WTC11 (cell line): ENCODE data around the gene ZC3H8. TPM values are rescaled to one million over a fixed set of nuclear protein-coding genes. Genes with fewer than 3 reads are reported as not detected.

Source experiments
- ATAC-seq: fragments of 200-7000 bp; cut with Tn5 transposase; 2 replicates; pipeline ENCODE4 v1.10.0; 2021; ENCODE audit warnings: mild to moderate bottlenecking, moderate library complexity
- CTCF ChIA-PET: fragments of 300-600 bp; sonication (Branson Sonifier 250); formaldehyde crosslinking; loops from one replicate; lab custom pipeline; 2021; ENCODE audit warnings: antibody characterized with exemption; lab: Charles Lee
- POLR2A ChIA-PET: fragments of 350-600 bp; sonication (Branson Sonifier 250); formaldehyde crosslinking; loops from one replicate; lab custom pipeline; 2021; ENCODE audit warnings: antibody characterized with exemption; lab: Charles Lee
- DNase-seq: peaks from one replicate; pipeline ENCODE4 v3.0.0; 2021; ENCODE audit warnings: low spot score
- H3K27ac Mint-ChIP-seq: 2 replicates; pipeline ENCODE4 v1.8.0; 2021; ENCODE audit warnings: mixed read lengths
- H3K27me3 Mint-ChIP-seq: 2 replicates; pipeline ENCODE4 v1.8.0; 2021; ENCODE audit warnings: low read depth, mild to moderate bottlenecking, moderate library complexity, mixed read lengths
- H3K36me3 Mint-ChIP-seq: 2 replicates; pipeline ENCODE4 v1.8.0; 2021; ENCODE audit warnings: mixed read lengths
- H3K4me1 Mint-ChIP-seq: 2 replicates; pipeline ENCODE4 v1.8.0; 2022; ENCODE audit warnings: mixed read lengths
- H3K4me3 Mint-ChIP-seq: 2 replicates; pipeline ENCODE4 v1.8.0; 2021; ENCODE audit warnings: mild to moderate bottlenecking, moderate library complexity, mixed read lengths
- H3K9me3 Mint-ChIP-seq: 2 replicates; pipeline ENCODE4 v1.8.0; 2021; ENCODE audit warnings: mixed read lengths
- ESRRA ChIP-seq: sonication (generic); formaldehyde crosslinking; IDR thresholded peaks from 2 replicates; pipeline ENCODE4 v1.8.1; 2022; ENCODE audit warnings: mild to moderate bottlenecking, missing genetic modification reagents, borderline replicate concordance
- FOXJ3 ChIP-seq: sonication (generic); formaldehyde crosslinking; IDR thresholded peaks from 2 replicates; pipeline ENCODE4 v1.9.0; 2021; ENCODE audit warnings: missing genetic modification reagents, mild to moderate bottlenecking, borderline replicate concordance
- GTF2I ChIP-seq: fragments of 250-450 bp; sonication (Bioruptor Pico); conservative IDR thresholded peaks from 2 replicates; pipeline ENCODE4 v1.4.0; 2021; ENCODE audit warnings: mild to moderate bottlenecking
- JAZF1 ChIP-seq: fragments of 250-450 bp; sonication (Bioruptor Pico); IDR thresholded peaks from 2 replicates; pipeline ENCODE4 v1.9.0; 2021; ENCODE audit warnings: moderate library complexity, mild to moderate bottlenecking, inconsistent platforms
- JUN ChIP-seq: sonication (generic); formaldehyde crosslinking; IDR thresholded peaks from 2 replicates; pipeline ENCODE4 v1.8.0; 2023; ENCODE audit warnings: mild to moderate bottlenecking, missing genetic modification reagents
- NFYB ChIP-seq: sonication (generic); formaldehyde crosslinking; conservative IDR thresholded peaks from 2 replicates; pipeline ENCODE4 v1.8.0; 2022; ENCODE audit warnings: low read depth, missing genetic modification reagents
- NR3C1 ChIP-seq: sonication (generic); formaldehyde crosslinking; conservative IDR thresholded peaks from 2 replicates; pipeline ENCODE4 v1.8.1; 2023; ENCODE audit warnings: low read depth, mild to moderate bottlenecking, missing genetic modification reagents
- SP1 ChIP-seq: sonication (generic); formaldehyde crosslinking; conservative IDR thresholded peaks from 2 replicates; pipeline ENCODE4 v1.8.1; 2022; ENCODE audit warnings: missing genetic modification reagents
- ZNF671 ChIP-seq: fragments of 250-450 bp; sonication (Bioruptor Pico); IDR thresholded peaks from 2 replicates; pipeline ENCODE4 v1.8.0; 2021; ENCODE audit warnings: mild to moderate bottlenecking
- total RNA-seq: library from RNA; stranded (reverse); gene quantifications from 3 replicates; pipeline ENCODE4 v1.2.3, GENCODE V29; 2021
- TF ChIP-seq, protein P1 (sequence below): sonication (generic); formaldehyde crosslinking; IDR thresholded peaks from 2 replicates; pipeline ENCODE4 v1.8.1; 2023; ENCODE audit warnings: mild to moderate bottlenecking, moderate library complexity, missing genetic modification reagents
- TF ChIP-seq, protein P2 (sequence below): sonication (generic); formaldehyde crosslinking; IDR thresholded peaks from 2 replicates; pipeline ENCODE4 v1.8.1; 2022; ENCODE audit warnings: low read depth, missing genetic modification reagents, borderline replicate concordance
- TF ChIP-seq, protein P3 (sequence below): fragments of 250-450 bp; sonication (Bioruptor Pico); IDR thresholded peaks from 2 replicates; pipeline ENCODE4 v1.9.0; 2021; ENCODE audit warnings: mild to moderate bottlenecking
- TF ChIP-seq, protein P4 (sequence below): fragments of 250-450 bp; sonication (Bioruptor Pico); IDR thresholded peaks from 2 replicates; pipeline ENCODE4 v1.8.0; 2021; ENCODE audit warnings: mild to moderate bottlenecking
- TF ChIP-seq, protein P5 (sequence below): sonication (generic); formaldehyde crosslinking; IDR thresholded peaks from 2 replicates; pipeline ENCODE4 v1.8.1; 2022; ENCODE audit warnings: mild to moderate bottlenecking, missing genetic modification reagents, moderate library complexity, borderline replicate concordance
- TF ChIP-seq, protein P6 (sequence below): sonication (generic); formaldehyde crosslinking; conservative IDR thresholded peaks from 2 replicates; pipeline ENCODE4 v1.8.1; 2022; ENCODE audit warnings: mild to moderate bottlenecking, missing genetic modification reagents
- TF ChIP-seq, protein P7 (sequence below): fragments of 250-450 bp; sonication (Bioruptor Pico); IDR thresholded peaks from 2 replicates; pipeline ENCODE4 v1.9.0; 2021; ENCODE audit warnings: mild to moderate bottlenecking
- TF ChIP-seq, protein P8 (sequence below): sonication (generic); formaldehyde crosslinking; IDR thresholded peaks from 2 replicates; pipeline ENCODE4 v1.8.0; 2022; ENCODE audit warnings: mild to moderate bottlenecking, missing genetic modification reagents
- TF ChIP-seq, protein P9 (sequence below): fragments of 250-450 bp; sonication (Bioruptor Pico); IDR thresholded peaks from 2 replicates; pipeline ENCODE4 v1.9.0; 2021; ENCODE audit warnings: moderate library complexity, mild to moderate bottlenecking, inconsistent platforms, borderline replicate concordance
- TF ChIP-seq, protein P10 (sequence below): sonication (generic); formaldehyde crosslinking; IDR thresholded peaks from 2 replicates; pipeline ENCODE4 v1.8.0; 2022; ENCODE audit warnings: missing genetic modification reagents

ZC3H8 gene
- total RNA-seq, 1 experiment from 2014 or later: 5.7 TPM

DNA sequence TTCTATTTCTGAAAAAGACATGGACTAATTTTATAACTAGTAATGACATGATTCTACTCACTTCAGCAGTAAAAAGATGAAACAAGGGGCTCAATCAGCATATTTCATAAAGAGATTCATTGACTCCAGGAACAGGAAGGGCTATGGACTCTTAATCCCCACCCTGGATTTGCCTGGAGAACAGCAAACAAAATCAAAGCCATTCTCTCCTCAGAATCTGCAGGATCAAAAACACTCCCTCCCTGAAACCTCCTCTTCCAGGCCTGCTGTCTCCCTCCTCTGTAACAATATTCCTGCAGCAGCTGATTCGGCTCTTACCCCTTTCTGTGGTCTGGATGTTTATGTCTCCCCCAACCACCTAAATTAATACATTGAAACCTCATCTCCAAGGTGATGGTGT, 57.0 kb downstream of the ZC3H8 start (continued):
- TF ChIP-seq, protein P1, sequence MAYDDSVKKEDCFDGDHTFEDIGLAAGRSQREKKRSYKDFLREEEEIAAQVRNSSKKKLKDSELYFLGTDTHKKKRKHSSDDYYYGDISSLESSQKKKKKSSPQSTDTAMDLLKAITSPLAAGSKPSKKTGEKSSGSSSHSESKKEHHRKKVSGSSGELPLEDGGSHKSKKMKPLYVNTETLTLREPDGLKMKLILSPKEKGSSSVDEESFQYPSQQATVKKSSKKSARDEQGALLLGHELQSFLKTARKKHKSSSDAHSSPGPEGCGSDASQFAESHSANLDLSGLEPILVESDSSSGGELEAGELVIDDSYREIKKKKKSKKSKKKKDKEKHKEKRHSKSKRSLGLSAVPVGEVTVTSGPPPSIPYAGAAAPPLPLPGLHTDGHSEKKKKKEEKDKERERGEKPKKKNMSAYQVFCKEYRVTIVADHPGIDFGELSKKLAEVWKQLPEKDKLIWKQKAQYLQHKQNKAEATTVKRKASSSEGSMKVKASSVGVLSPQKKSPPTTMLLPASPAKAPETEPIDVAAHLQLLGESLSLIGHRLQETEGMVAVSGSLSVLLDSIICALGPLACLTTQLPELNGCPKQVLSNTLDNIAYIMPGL (CRISPR knock-in tag): no peak
- TF ChIP-seq NFYB (CRISPR knock-in tag) (no peak), ZNF671 (CRISPR knock-in tag) (no peak), JAZF1 (CRISPR knock-in tag) (no peak), GTF2I (CRISPR knock-in tag) (no peak), JUN (no peak), SP1 (CRISPR knock-in tag) (no peak)
- TF ChIP-seq, protein P2, sequence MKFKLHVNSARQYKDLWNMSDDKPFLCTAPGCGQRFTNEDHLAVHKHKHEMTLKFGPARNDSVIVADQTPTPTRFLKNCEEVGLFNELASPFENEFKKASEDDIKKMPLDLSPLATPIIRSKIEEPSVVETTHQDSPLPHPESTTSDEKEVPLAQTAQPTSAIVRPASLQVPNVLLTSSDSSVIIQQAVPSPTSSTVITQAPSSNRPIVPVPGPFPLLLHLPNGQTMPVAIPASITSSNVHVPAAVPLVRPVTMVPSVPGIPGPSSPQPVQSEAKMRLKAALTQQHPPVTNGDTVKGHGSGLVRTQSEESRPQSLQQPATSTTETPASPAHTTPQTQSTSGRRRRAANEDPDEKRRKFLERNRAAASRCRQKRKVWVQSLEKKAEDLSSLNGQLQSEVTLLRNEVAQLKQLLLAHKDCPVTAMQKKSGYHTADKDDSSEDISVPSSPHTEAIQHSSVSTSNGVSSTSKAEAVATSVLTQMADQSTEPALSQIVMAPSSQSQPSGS (CRISPR knock-in tag): no peak
- TF ChIP-seq, protein P3, sequence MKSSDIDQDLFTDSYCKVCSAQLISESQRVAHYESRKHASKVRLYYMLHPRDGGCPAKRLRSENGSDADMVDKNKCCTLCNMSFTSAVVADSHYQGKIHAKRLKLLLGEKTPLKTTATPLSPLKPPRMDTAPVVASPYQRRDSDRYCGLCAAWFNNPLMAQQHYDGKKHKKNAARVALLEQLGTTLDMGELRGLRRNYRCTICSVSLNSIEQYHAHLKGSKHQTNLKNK (CRISPR knock-in tag): no peak
- TF ChIP-seq, protein P4, sequence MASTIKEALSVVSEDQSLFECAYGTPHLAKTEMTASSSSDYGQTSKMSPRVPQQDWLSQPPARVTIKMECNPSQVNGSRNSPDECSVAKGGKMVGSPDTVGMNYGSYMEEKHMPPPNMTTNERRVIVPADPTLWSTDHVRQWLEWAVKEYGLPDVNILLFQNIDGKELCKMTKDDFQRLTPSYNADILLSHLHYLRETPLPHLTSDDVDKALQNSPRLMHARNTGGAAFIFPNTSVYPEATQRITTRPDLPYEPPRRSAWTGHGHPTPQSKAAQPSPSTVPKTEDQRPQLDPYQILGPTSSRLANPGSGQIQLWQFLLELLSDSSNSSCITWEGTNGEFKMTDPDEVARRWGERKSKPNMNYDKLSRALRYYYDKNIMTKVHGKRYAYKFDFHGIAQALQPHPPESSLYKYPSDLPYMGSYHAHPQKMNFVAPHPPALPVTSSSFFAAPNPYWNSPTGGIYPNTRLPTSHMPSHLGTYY: no peak
- TF ChIP-seq, protein P5, sequence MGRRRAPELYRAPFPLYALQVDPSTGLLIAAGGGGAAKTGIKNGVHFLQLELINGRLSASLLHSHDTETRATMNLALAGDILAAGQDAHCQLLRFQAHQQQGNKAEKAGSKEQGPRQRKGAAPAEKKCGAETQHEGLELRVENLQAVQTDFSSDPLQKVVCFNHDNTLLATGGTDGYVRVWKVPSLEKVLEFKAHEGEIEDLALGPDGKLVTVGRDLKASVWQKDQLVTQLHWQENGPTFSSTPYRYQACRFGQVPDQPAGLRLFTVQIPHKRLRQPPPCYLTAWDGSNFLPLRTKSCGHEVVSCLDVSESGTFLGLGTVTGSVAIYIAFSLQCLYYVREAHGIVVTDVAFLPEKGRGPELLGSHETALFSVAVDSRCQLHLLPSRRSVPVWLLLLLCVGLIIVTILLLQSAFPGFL (CRISPR knock-in tag): no peak
- TF ChIP-seq, protein P6, sequence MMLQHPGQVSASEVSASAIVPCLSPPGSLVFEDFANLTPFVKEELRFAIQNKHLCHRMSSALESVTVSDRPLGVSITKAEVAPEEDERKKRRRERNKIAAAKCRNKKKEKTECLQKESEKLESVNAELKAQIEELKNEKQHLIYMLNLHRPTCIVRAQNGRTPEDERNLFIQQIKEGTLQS: no peak
- TF ChIP-seq, protein P7, sequence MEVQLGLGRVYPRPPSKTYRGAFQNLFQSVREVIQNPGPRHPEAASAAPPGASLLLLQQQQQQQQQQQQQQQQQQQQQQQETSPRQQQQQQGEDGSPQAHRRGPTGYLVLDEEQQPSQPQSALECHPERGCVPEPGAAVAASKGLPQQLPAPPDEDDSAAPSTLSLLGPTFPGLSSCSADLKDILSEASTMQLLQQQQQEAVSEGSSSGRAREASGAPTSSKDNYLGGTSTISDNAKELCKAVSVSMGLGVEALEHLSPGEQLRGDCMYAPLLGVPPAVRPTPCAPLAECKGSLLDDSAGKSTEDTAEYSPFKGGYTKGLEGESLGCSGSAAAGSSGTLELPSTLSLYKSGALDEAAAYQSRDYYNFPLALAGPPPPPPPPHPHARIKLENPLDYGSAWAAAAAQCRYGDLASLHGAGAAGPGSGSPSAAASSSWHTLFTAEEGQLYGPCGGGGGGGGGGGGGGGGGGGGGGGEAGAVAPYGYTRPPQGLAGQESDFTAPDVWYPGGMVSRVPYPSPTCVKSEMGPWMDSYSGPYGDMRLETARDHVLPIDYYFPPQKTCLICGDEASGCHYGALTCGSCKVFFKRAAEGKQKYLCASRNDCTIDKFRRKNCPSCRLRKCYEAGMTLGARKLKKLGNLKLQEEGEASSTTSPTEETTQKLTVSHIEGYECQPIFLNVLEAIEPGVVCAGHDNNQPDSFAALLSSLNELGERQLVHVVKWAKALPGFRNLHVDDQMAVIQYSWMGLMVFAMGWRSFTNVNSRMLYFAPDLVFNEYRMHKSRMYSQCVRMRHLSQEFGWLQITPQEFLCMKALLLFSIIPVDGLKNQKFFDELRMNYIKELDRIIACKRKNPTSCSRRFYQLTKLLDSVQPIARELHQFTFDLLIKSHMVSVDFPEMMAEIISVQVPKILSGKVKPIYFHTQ: no peak

DNA sequence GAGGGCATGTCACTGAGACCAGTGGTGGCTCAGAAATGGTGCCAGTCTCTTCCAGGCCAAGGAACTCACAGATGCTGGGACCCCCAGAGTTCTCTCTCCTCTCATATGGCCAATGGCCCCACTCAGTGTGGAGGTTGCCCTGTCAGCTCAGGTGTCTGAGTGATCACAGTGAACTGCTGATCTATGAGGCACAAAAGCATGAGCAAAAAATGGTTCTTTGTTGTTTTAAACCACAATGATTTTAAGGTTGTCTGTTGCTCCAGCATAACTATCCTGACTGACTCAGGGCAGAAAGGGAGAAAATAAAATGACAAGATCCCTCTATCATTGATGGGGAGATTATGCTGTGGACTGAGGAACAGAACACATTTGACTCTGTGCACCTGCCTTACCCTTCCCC, 58.9 kb downstream of the ZC3H8 start:
- Mint-ChIP-seq H3K9me3 (peaks cover 9% of the 10 kb centered on the region), H3K4me1 (no peaks in the 10 kb centered on the region), H3K27me3 (no peaks in the 10 kb centered on the region), H3K27ac (no peak overlapping the region), H3K4me3 (no peak overlapping the region), H3K36me3 (no peaks in the 10 kb centered on the region)
- ATAC-seq (no peak), DNase-seq (no peak)
- ChIA-PET CTCF (interaction anchor here (0.5 kb wide), 1 partner anchor 93 kb away, joined by 4 read pairs; no protein-coding TSS in a partner anchor), POLR2A (no interaction called here)
- TF ChIP-seq NR3C1 (CRISPR knock-in tag) (no peak), SP1 (CRISPR knock-in tag) (no peak), ESRRA (CRISPR knock-in tag) (no peak), FOXJ3 (no peak)
- TF ChIP-seq, protein P2 (CRISPR knock-in tag): no peak
- TF ChIP-seq, protein P8, sequence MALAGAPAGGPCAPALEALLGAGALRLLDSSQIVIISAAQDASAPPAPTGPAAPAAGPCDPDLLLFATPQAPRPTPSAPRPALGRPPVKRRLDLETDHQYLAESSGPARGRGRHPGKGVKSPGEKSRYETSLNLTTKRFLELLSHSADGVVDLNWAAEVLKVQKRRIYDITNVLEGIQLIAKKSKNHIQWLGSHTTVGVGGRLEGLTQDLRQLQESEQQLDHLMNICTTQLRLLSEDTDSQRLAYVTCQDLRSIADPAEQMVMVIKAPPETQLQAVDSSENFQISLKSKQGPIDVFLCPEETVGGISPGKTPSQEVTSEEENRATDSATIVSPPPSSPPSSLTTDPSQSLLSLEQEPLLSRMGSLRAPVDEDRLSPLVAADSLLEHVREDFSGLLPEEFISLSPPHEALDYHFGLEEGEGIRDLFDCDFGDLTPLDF (CRISPR knock-in tag): no peak
- TF ChIP-seq, protein P9, sequence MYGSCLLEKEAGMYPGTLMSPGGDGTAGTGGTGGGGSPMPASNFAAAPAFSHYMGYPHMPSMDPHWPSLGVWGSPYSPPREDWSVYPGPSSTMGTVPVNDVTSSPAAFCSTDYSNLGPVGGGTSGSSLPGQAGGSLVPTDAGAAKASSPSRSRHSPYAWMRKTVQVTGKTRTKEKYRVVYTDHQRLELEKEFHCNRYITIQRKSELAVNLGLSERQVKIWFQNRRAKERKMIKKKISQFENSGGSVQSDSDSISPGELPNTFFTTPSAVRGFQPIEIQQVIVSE (CRISPR knock-in tag): no peak
- TF ChIP-seq, protein P10, sequence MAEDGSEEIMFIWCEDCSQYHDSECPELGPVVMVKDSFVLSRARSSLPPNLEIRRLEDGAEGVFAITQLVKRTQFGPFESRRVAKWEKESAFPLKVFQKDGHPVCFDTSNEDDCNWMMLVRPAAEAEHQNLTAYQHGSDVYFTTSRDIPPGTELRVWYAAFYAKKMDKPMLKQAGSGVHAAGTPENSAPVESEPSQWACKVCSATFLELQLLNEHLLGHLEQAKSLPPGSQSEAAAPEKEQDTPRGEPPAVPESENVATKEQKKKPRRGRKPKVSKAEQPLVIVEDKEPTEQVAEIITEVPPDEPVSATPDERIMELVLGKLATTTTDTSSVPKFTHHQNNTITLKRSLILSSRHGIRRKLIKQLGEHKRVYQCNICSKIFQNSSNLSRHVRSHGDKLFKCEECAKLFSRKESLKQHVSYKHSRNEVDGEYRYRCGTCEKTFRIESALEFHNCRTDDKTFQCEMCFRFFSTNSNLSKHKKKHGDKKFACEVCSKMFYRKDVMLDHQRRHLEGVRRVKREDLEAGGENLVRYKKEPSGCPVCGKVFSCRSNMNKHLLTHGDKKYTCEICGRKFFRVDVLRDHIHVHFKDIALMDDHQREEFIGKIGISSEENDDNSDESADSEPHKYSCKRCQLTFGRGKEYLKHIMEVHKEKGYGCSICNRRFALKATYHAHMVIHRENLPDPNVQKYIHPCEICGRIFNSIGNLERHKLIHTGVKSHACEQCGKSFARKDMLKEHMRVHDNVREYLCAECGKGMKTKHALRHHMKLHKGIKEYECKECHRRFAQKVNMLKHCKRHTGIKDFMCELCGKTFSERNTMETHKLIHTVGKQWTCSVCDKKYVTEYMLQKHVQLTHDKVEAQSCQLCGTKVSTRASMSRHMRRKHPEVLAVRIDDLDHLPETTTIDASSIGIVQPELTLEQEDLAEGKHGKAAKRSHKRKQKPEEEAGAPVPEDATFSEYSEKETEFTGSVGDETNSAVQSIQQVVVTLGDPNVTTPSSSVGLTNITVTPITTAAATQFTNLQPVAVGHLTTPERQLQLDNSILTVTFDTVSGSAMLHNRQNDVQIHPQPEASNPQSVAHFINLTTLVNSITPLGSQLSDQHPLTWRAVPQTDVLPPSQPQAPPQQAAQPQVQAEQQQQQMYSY (CRISPR knock-in tag): no peak
